NB4 (cell line): ENCODE measurements around the gene UGT1A7.
A peak's percentile ranks its signal among the peaks of the same experiment; 100 is the strongest.
"Not testable (repeated sequence)": the region's sequence is repeated elsewhere in the genome, so short reads cannot be mapped to it uniquely, and the experiment has no call there.

Source experiments
- DNase-seq: peaks from one replicate; pipeline ENCODE4 v3.0.0; 2010; ENCODE audit warnings: low read depth
- H3K4me3 ChIP-seq: one replicate; pipeline ENCODE4 v1.5.1; 2011; ENCODE audit warnings: mild to moderate bottlenecking, low read depth, low read length, moderate library complexity
- CTCF ChIP-seq: IDR thresholded peaks from one replicate; pipeline ENCODE4 v1.5.1; 2012; ENCODE audit warnings: low read depth, low read length
- MAX ChIP-seq: IDR thresholded peaks from 2 replicates; pipeline ENCODE4 v1.6.1; 2011; ENCODE audit warnings: low read depth, low read length
- MYC ChIP-seq: IDR thresholded peaks from 2 replicates; pipeline ENCODE4 v1.6.1; 2011; ENCODE audit warnings: low read depth, low read length
- POLR2A ChIP-seq: IDR thresholded peaks from 2 replicates; pipeline ENCODE4 v1.6.1; 2011; ENCODE audit warnings: mild to moderate bottlenecking; ENCODE audit not compliant: insufficient read length; ENCODE audit errors: extremely low read depth

Gene UGT1A7

GRCh38 chr2:233654501-233654900, 27.2 kb upstream of the UGT1A7 start:
- no peak overlapping the region for H3K4me3 ChIP-seq
- no peak for TF ChIP-seq MYC
- no peak for TF ChIP-seq MAX
- TF ChIP-seq POLR2A: no peak
- TF ChIP-seq CTCF: no peak
- DNase-seq: peak; percentile 17

- TF ChIP-seq CTCF: no peak
- no peak for TF ChIP-seq MYC
- no peak for TF ChIP-seq MAX
- no peak for TF ChIP-seq POLR2A
- no peak for DNase-seq
- no peak overlapping the region for H3K4me3 ChIP-seq
These were observed 26.7 kb upstream of the UGT1A7 start for GRCh38 chr2:233655043-233655442.

- not testable (repeated sequence) for DNase-seq
These were observed 25.8 kb upstream of the UGT1A7 start for GRCh38 chr2:233655943-233656342.

GRCh38 chr2:233656443-233656842, 25.3 kb upstream of the UGT1A7 start:
- peak; percentile 9 for DNase-seq
- H3K4me3 ChIP-seq: no peak overlapping the region
- TF ChIP-seq POLR2A (no peak), MAX (no peak), MYC (no peak), CTCF (no peak)

More at GRCh38 chr2:233655943-233656342, 25.8 kb upstream of the UGT1A7 start:
- not testable (repeated sequence) for H3K4me3 ChIP-seq

- no peak for DNase-seq
- TF ChIP-seq POLR2A: no peak
- TF ChIP-seq CTCF: no peak
- TF ChIP-seq MYC: no peak
- no peak for TF ChIP-seq MAX
- H3K4me3 ChIP-seq: no peak overlapping the region
These were observed 23.1 kb upstream of the UGT1A7 start for GRCh38 chr2:233658610-233659009.

- peak; percentile 16 for DNase-seq
- TF ChIP-seq POLR2A (no peak), MAX (no peak), MYC (no peak)
- no peak overlapping the region for H3K4me3 ChIP-seq
These were observed 17.8 kb upstream of the UGT1A7 start for GRCh38 chr2:233663911-233664310.

- no peak overlapping the region for H3K4me3 ChIP-seq
- TF ChIP-seq MAX (no peak), POLR2A (no peak), CTCF (no peak), MYC (no peak)
- no peak for DNase-seq
These were observed 13.0 kb upstream of the UGT1A7 start for GRCh38 chr2:233668605-233669260.
